Spinal cord (tissue), 10 donors: ENCODE measurements around the gene MMRN2. TPM values are rescaled to one million over a fixed set of nuclear protein-coding genes. Genes with fewer than 3 reads are reported as not detected.
A peak's percentile ranks its signal among the peaks of the same experiment; 100 is the strongest.
"Not testable (repeated sequence)": the region's sequence is repeated elsewhere in the genome, so short reads cannot be mapped to it uniquely, and the experiment has no call there.

Experiments
- DNase-seq, 6 donors: peaks; one replicate each; pipeline versions ENCODE4 v3.0.0 to v3.0.0-alpha.2; 2013 to 2015; ENCODE audit warnings: low spot score in 6 of 6, low read depth in 4 of 6
- H3K27ac ChIP-seq: one replicate; pipeline ENCODE4 v1.5.1; 2013; ENCODE audit warnings: low read depth, low read length, control low read depth
- H3K27me3 ChIP-seq: one replicate; pipeline ENCODE4 v1.6.1; 2013; ENCODE audit warnings: low read length; ENCODE audit not compliant: control insufficient read depth, insufficient read depth
- H3K36me3 ChIP-seq: one replicate; pipeline ENCODE4 v1.6.1; 2013; ENCODE audit warnings: low read length; ENCODE audit not compliant: control insufficient read depth, insufficient read depth
- H3K4me1 ChIP-seq: one replicate; pipeline ENCODE4 v1.6.1; 2013; ENCODE audit warnings: low read length; ENCODE audit not compliant: control insufficient read depth, insufficient read depth
- H3K4me3 ChIP-seq: one replicate; pipeline ENCODE4 v1.5.1; 2013; ENCODE audit warnings: low read depth, low read length, control low read depth
- H3K9me3 ChIP-seq: one replicate; pipeline ENCODE4 v1.6.1; 2013; ENCODE audit warnings: low read length; ENCODE audit not compliant: control insufficient read depth, insufficient read depth
- WGBS: methylation state at CpG from one replicate; pipeline ENCODE4 v1.1.5; 2013; ENCODE audit warnings: missing lambda C conversion rate; ENCODE audit not compliant: insufficient coverage; 5-methylcytosine and 5-hydroxymethylcytosine counted together
- polyA plus RNA-seq, 2 donors: library from polyadenylated mRNA; unstranded; fragments of 120-200 nt; gene quantifications; one replicate each; pipeline ENCODE4 v1.2.1, GENCODE V29; 2013; ENCODE audit not compliant: insufficient read length in 2 of 2
- total RNA-seq, 2 donors: library from RNA; depleted of rRNA in 1 of 2; stranded (reverse); fragments of 120-200 nt in 1 of 2; fragments of >200 nt in 1 of 2; gene quantifications; one replicate each; pipeline versions ENCODE4 v1.2.3 to v1.2.4, GENCODE V29; 2013 to 2014
- donor health status: healthy.

The MMRN2 gene
- total and polyA plus RNA-seq, 4 donors, result 13.5 to 33.5 (median 14.7) TPM

DNA sequence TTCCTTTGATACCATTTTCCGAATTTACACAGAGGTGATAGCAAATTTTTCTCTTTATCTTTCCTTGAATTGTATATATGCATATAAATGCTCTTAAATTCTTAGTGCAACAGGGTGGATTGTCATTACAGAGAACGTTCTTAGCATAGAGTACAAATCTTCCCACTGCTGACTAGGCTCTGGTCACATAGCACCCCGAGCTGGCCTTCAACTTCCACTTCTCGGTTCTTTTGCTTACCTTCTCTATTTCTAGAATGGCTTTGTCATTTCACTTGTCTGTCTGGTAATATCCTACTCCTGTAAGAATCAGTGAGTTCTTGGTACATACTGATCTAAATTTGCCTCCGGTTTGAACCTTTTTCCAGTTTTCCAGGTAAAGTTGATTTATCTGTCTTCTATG lies 24.3 kb upstream of the MMRN2 start:
- Histone ChIP-seq H3K4me3 (no peak overlapping the region), H3K4me1 (peaks cover 7% of the 10 kb centered on the region), H3K27me3 (no peaks in the 10 kb centered on the region), H3K9me3 (no peaks in the 10 kb centered on the region), H3K36me3 (no peaks in the 10 kb centered on the region), H3K27ac (no peak overlapping the region)
- no CpG with 5 or more reads among the region's 5 CpGs for WGBS
- DNase-seq, result no peak

DNA sequence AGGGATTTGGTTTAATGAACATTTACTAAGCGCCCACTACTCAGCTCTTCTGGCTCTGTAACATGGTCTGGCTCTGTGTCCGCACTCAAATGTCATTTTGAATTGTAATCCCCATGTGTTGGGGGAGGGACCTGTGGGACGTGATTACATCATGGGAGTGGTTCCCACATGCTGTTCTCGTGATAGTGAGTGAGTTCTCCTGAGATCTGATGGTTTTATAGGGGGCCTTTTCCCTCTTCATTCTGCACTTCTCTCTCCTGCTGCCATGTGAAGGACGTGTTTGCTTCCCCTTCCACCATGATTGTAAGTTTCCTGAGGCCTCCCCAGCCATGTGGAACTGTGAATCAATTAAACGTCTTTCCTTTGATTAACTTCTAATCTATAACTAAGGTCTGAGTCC lies 23.6 kb upstream of the MMRN2 start:
- not testable (repeated sequence) for H3K4me1 ChIP-seq, H3K27me3 ChIP-seq, H3K9me3 ChIP-seq, DNase-seq, H3K36me3 ChIP-seq, H3K27ac ChIP-seq, H3K4me3 ChIP-seq
- WGBS, result 94% methylated on average over 2 of the region's 6 CpGs

DNA sequence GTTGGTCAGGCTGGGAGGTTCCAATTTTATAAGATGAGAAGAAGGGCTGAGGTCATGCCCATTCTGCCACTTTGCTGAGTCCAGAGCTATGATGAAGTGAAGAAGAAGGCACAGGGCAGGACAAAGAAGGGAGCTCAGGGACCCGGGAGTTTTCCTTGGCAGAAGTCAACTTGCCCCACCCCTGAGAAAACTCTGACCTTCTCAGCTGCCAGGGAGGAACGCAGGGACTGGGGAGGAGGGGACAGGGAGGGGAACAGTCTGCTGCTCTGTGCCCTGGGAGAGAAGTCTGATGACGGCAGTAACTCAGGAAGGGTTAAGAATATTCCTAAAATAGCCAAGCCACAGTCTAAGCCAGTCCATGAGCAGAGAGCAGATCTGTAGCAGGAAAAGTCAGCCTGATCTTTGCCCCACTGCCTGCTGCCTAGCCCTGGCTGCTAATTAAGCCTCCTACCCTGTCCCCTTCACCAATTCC lies 22.6 kb upstream of the MMRN2 start:
- H3K27me3 ChIP-seq, result no peaks in the 10 kb centered on the region
- WGBS, result 0% methylated on average over 1 of the region's 3 CpGs
- no peak for DNase-seq
- H3K36me3 ChIP-seq, result no peaks in the 10 kb centered on the region
- no peak overlapping the region for H3K4me3 ChIP-seq
- no peaks in the 10 kb centered on the region for H3K9me3 ChIP-seq
- H3K27ac ChIP-seq, result no peak overlapping the region
- H3K4me1 ChIP-seq, result peaks cover 7% of the 10 kb centered on the region

DNA sequence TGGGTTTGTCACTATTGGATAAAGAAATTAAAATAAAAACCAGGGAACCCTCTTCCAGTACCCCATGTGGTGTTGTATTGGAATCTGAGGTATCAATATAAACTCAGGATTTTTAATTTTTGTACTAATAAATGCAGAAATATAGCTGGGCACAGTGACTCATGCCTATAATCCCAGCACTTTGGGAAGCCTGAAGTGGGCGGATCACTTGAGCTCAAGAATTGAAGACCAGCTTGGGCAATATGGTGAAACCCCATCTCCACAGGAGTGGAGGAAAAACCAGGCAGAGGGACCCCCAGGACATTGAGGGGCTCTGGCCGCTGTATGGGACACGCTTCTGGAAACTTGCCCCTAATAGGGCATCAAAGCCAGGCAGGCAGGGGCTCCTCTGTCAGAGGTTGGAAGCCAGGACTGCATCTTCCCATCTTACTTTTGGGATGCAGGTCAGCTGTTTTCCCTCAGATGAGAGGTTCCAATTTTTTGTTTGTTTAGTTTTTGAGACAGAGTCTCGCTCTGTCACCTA lies 21.9 kb upstream of the MMRN2 start:
- H3K36me3 ChIP-seq, result no peaks in the 10 kb centered on the region
- 100% methylated on average over 3 of the region's 4 CpGs for WGBS
- no peak overlapping the region for H3K27ac ChIP-seq
- H3K27me3 ChIP-seq, result no peaks in the 10 kb centered on the region
- H3K9me3 ChIP-seq, result no peaks in the 10 kb centered on the region
- H3K4me1 ChIP-seq, result peaks cover 7% of the 10 kb centered on the region
- no peak overlapping the region for H3K4me3 ChIP-seq
- no peak for DNase-seq

DNA sequence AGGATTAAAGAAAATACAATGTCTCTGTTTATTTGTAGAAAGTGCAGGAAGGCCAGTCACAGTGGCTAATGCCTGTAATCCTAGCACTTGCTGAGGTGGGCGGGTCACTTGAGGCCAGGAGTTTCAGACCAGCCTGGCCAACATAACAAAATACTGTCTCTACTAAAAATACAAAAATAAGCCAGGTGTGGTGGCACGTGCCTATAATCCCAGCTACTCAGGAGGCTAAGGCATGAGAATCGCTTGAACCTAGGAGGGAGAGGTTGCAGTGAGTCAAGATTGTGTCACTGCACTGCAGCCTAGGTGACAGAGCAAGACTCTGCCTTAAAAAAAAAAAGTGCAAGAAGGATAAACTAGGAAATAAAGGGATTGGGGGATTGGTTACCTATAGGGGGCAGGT lies 21.0 kb upstream of the MMRN2 start:
- H3K36me3 ChIP-seq, H3K27me3 ChIP-seq, DNase-seq, H3K4me1 ChIP-seq, H3K27ac ChIP-seq, H3K9me3 ChIP-seq, H3K4me3 ChIP-seq: not testable (repeated sequence)
- 85% methylated on average over 2 of the region's 3 CpGs for WGBS

DNA sequence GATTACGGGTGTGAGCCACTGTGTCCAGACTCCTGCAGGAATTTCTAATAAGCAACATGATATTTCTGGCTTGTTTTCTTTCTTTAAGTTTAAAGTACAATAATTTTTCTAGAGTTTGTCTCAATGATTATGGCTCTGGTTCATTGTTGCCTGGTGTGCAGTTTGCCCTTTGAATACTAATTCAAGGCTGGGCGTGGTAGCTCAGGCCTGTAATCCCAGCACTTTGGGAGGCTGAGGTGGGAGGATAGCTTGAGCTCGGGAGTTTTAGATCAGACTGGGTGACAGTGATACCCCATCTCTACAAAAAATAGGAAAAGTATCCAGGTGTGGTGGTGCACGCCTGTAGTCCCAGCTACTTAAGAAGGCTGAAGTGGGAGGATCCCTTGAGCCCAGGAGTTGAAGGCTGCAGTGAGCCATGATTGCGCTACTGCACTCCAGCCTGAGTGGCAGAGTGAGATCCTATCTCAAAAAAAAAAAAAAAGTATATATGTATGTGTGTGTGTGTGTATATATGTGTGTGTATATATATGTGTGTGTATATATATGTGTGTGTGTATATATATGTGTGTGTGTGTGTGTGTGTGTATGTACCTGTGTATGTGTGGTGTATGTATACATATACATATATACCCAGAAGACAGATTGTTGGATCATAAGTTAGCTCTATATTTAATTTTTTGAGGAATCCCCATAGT lies 19.1 kb upstream of the MMRN2 start:
- Histone ChIP-seq H3K4me3 (no peak overlapping the region), H3K27me3 (no peaks in the 10 kb centered on the region), H3K9me3 (no peaks in the 10 kb centered on the region), H3K4me1 (peaks cover 13% of the 10 kb centered on the region), H3K36me3 (no peaks in the 10 kb centered on the region), H3K27ac (no peak overlapping the region)
- no peak for DNase-seq
- WGBS, result 87% methylated on average over 3 of the region's 5 CpGs

DNA sequence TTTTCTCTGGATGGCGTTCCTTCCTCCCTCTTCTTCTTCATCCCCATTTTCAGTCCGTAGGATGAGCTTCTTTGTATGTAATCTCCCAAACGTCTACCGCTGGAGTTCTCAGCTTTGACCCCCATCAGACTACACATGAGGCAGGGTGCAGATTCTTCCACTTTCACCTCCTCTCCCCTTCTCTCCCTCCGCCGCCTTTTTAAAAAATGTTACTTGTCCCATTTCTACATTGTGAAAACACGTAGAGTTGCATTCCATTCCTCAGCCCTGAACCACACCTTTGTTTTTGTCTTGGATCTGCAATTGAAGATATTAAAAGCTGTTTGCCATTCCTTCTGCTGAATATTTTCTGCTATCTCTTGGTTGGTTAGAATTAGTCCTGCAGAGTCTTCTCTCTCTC lies 17.1 kb upstream of the MMRN2 start:
- peaks cover 27% of the 10 kb centered on the region for H3K4me1 ChIP-seq
- no peaks in the 10 kb centered on the region for H3K36me3 ChIP-seq
- H3K4me3 ChIP-seq, result no peak overlapping the region
- no peaks in the 10 kb centered on the region for H3K9me3 ChIP-seq
- H3K27me3 ChIP-seq, result peaks cover 7% of the 10 kb centered on the region
- 80% methylated on average over 4 of the region's 7 CpGs for WGBS
- H3K27ac ChIP-seq, result no peak overlapping the region
- DNase-seq, result no peak

DNA sequence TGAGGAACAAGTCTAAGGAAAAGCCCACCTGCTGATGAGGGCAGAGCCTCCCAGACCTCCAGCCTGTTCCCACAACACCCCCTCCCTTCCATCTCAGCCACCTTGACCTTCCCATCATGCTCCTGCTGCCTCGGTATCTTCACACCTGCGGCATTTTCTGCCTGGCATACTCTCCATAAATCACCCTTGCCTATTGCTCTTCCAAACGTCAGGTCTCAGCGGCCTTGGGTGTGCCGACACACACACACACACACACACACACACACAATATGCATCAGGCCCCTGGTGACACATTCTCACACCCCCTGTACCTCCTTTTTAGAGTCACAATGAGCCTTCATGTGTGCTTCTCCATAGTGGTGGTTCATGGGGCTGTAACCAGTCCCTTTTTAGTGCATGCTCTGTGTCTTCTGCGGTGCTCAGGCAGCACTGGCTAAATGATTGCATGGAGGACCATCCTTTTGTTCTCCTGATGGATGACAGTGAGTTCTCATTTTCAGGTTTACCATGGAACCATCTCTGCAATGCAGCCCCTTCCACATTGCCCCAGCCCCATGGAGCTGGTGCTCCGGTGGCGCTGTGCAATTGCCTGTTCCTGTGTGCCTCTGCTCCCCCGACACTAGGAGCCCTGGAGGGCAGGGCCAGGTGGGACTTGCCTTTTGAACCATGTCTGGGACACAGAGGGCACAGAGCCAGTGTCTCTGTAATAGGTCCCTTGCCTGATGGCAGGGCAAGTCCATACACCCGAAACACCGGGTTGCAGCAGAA lies 15.4 kb upstream of the MMRN2 start:
- no peak for DNase-seq
- H3K4me3 ChIP-seq, result no peak overlapping the region
- peaks cover 18% of the 10 kb centered on the region for H3K27me3 ChIP-seq
- peaks cover 43% of the 10 kb centered on the region for H3K4me1 ChIP-seq
- WGBS, result 89% methylated on average over 9 of the region's 11 CpGs
- no peak overlapping the region for H3K27ac ChIP-seq
- no peaks in the 10 kb centered on the region for H3K36me3 ChIP-seq
- H3K9me3 ChIP-seq, result no peaks in the 10 kb centered on the region

DNA sequence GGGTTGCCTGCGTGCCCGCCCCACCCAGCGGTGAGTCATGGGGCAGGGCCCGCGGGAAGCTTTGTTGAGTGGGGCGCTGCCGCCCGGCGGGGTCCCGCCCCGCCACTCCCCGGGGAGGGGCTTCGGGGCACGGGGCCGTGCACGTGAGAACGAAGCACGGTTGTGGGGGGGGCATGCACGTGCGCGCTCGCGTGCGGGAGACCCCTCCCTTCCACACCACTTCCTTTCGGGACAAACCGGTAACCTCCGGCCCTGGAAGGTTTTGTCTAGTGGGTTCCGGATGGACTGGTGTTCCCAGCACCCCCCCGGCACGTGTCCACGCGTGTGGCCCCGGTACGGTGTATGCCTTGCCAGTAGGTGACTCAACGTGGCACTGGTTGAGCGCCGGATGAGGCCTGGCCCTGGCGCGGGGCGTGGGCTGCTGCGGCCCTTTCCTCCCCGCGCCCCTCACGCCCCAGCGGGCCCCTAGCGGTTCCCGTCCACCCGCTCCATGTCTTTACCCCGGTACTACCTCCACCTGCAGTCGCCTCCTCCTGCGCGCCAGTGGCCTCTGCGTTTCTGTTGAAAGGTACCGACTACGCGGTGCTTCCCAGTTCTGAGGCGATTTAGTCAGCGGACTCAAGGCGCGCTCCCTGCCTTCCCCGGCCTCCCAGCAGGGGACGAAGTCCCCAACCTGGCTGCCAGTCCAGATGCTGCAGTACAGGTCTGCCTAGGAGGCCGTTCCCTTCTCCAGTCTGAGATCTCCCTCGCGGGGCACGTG lies 14.0 kb upstream of the MMRN2 start:
- Histone ChIP-seq H3K4me1 (peaks cover 57% of the 10 kb centered on the region), H3K9me3 (no peaks in the 10 kb centered on the region), H3K4me3 (peak overlapping the region; percentile 61), H3K27me3 (peaks cover 22% of the 10 kb centered on the region), H3K36me3 (no peaks in the 10 kb centered on the region), H3K27ac (peak overlapping the region; percentile 59)
- DNase-seq, result peak in 2 of 6 donors; percentile 74 to 89
- 6% methylated on average over 51 of the region's 66 CpGs for WGBS
